Type B pancreatic cell (in vitro differentiated cells): ENCODE data around the gene SLC25A46. TPM values are rescaled to one million over a fixed set of nuclear protein-coding genes. Genes with fewer than 3 reads are reported as not detected.
A peak's percentile ranks its signal among the peaks of the same experiment; 100 is the strongest.

Experiments
- DNase-seq: peaks from one replicate; pipeline ENCODE4 v3.0.0; 2021; ENCODE audit warnings: mixed read lengths; ENCODE audit not compliant: unreplicated experiment; ENCODE audit errors: extremely low spot score
- H3K27ac Mint-ChIP-seq: 2 replicates; pipeline ENCODE4 v1.8.0; 2021; ENCODE audit warnings: mild to moderate bottlenecking, mixed read lengths
- H3K27me3 Mint-ChIP-seq: 2 replicates; pipeline ENCODE4 v1.8.0; 2021; ENCODE audit warnings: mixed read lengths
- H3K36me3 Mint-ChIP-seq: 2 replicates; pipeline ENCODE4 v1.8.0; 2021; ENCODE audit warnings: mixed read lengths
- H3K4me1 Mint-ChIP-seq: one replicate; pipeline ENCODE4 v1.8.0; 2021; ENCODE audit warnings: mixed read lengths; ENCODE audit not compliant: unreplicated experiment
- H3K4me3 Mint-ChIP-seq: 2 replicates; pipeline ENCODE4 v1.8.0; 2021; ENCODE audit warnings: mild to moderate bottlenecking, mixed read lengths
- H3K9me3 Mint-ChIP-seq: 2 replicates; pipeline ENCODE4 v1.8.0; 2021; ENCODE audit warnings: mixed read lengths
- CTCF ChIP-seq: fragments of 200-600 bp; sonication (generic); conservative IDR thresholded peaks from 2 replicates; pipeline ENCODE4 v1.5.0; 2021; ENCODE audit warnings: antibody characterized with exemption, mild to moderate bottlenecking
- total RNA-seq: library from RNA; stranded (reverse); gene quantifications from 2 replicates; pipeline ENCODE4 v1.2.1, GENCODE V29; 2021; ENCODE audit warnings: low replicate concordance

SLC25A46 gene
- total RNA-seq, 1 donor from 2014 or later: 33.7 TPM

- Mint-ChIP-seq H3K9me3 (no peaks in the 10 kb centered on the region), H3K27ac (no peak overlapping the region), H3K4me3 (no peak overlapping the region), H3K36me3 (no peaks in the 10 kb centered on the region), H3K27me3 (no peaks in the 10 kb centered on the region), H3K4me1 (no peaks in the 10 kb centered on the region)
- no peak for TF ChIP-seq CTCF
- DNase-seq: no peak
These were observed 33.5 kb upstream of the SLC25A46 start for GRCh38 chr5:110705349-110705748.

- Mint-ChIP-seq H3K4me3 (no peak overlapping the region), H3K27me3 (no peaks in the 10 kb centered on the region), H3K36me3 (no peaks in the 10 kb centered on the region), H3K4me1 (no peaks in the 10 kb centered on the region), H3K27ac (no peak overlapping the region), H3K9me3 (no peaks in the 10 kb centered on the region)
- TF ChIP-seq CTCF: no peak
- DNase-seq: no peak
These were observed 31.5 kb upstream of the SLC25A46 start for GRCh38 chr5:110707260-110707844.

- Mint-ChIP-seq H3K27ac (no peak overlapping the region), H3K27me3 (no peaks in the 10 kb centered on the region), H3K4me3 (no peak overlapping the region), H3K9me3 (no peaks in the 10 kb centered on the region), H3K36me3 (no peaks in the 10 kb centered on the region), H3K4me1 (no peaks in the 10 kb centered on the region)
- no peak for TF ChIP-seq CTCF
- DNase-seq: no peak
These were observed 22.3 kb upstream of the SLC25A46 start for GRCh38 chr5:110716247-110717245.

GRCh38 chr5:110718311-110718710 is 20.5 kb upstream of the SLC25A46 start:
- no peak for DNase-seq
- no peaks in the 10 kb centered on the region for H3K36me3 Mint-ChIP-seq
- no peaks in the 10 kb centered on the region for H3K9me3 Mint-ChIP-seq
- H3K27me3 Mint-ChIP-seq: no peaks in the 10 kb centered on the region
- no peak overlapping the region for H3K4me3 Mint-ChIP-seq
- H3K4me1 Mint-ChIP-seq: no peaks in the 10 kb centered on the region
- no peak for TF ChIP-seq CTCF
- no peak overlapping the region for H3K27ac Mint-ChIP-seq

GRCh38 chr5:110726249-110727024 is 12.4 kb upstream of the SLC25A46 start, which contains the start of gene TMEM232:
Gene TMEM232 (minus strand): TSS chr5:110726671. CDS start chr5:110667352, 59,319 bp downstream.
- Mint-ChIP-seq H3K27me3 (no peaks in the 10 kb centered on the region), H3K9me3 (no peaks in the 10 kb centered on the region), H3K4me1 (no peaks in the 10 kb centered on the region), H3K27ac (peak within 1 kb of the TSS; percentile 71), H3K36me3 (no peaks in the 10 kb centered on the region), H3K4me3 (peak within 1 kb of the TSS; percentile 91)
- DNase-seq: peak; percentile 73
- no peak for TF ChIP-seq CTCF
